ENCODE results near the gene TFCP2.
"Not testable (repeated sequence)": the region's sequence is repeated elsewhere in the genome, so short reads cannot be mapped to it uniquely, and the experiment has no call there.

TFCP2 gene

GRCh38 chr12:51080136-51080535 is 92.8 kb downstream of the TFCP2 start:
- DNase-seq: no peak

GRCh38 chr12:51078866-51079265 is 94.1 kb downstream of the TFCP2 start:
- DNase-seq: not testable (repeated sequence)

- DNase-seq: not testable (repeated sequence)
Measured at GRCh38 chr12:51078346-51078745, 94.6 kb downstream of the TFCP2 start.

GRCh38 chr12:51077930-51078329 is 95.0 kb downstream of the TFCP2 start:
- no peak for DNase-seq

- no peak for DNase-seq
Measured at GRCh38 chr12:51076236-51076930, 96.6 kb downstream of the TFCP2 start.

- no peak for DNase-seq
Measured at GRCh38 chr12:51075390-51075789, 97.5 kb downstream of the TFCP2 start.

- no peak for DNase-seq
Measured at GRCh38 chr12:51071663-51072062, 101.3 kb downstream of the TFCP2 start.

- no peak for DNase-seq
Measured at GRCh38 chr12:51070004-51070403, 102.9 kb downstream of the TFCP2 start.

GRCh38 chr12:51067771-51068170 is 105.2 kb downstream of the TFCP2 start:
- no peak for DNase-seq

- DNase-seq: no peak
Measured at GRCh38 chr12:51067229-51067628, 105.7 kb downstream of the TFCP2 start.

- no peak for DNase-seq
Measured at GRCh38 chr12:51065530-51065929, 107.4 kb downstream of the TFCP2 start.

GRCh38 chr12:51062631-51063397 is 110.1 kb downstream of the TFCP2 start:
- DNase-seq: no peak

- no peak for DNase-seq
Measured at GRCh38 chr12:51059086-51059485, 113.8 kb downstream of the TFCP2 start.

GRCh38 chr12:51056242-51056641 is 116.7 kb downstream of the TFCP2 start:
- no peak for DNase-seq

- no peak for DNase-seq
Measured at GRCh38 chr12:51055060-51055459, 117.9 kb downstream of the TFCP2 start.

GRCh38 chr12:51051787-51052186 is 121.1 kb downstream of the TFCP2 start:
- no peak for DNase-seq

- DNase-seq: no peak
Measured at GRCh38 chr12:51049525-51049924, 123.4 kb downstream of the TFCP2 start.

- no peak for DNase-seq
Measured at GRCh38 chr12:51048661-51049251, 124.2 kb downstream of the TFCP2 start.

GRCh38 chr12:51047655-51048540 is 125.0 kb downstream of the TFCP2 start, which contains the start of gene LETMD1:
Gene LETMD1 (plus strand): TSS chr12:51048327. CDS start chr12:51048357, 30 bp downstream.
- DNase-seq: peak; percentile 60
